B cell (primary cell): ENCODE measurements around the gene SMARCC1. TPM values are rescaled to one million over a fixed set of nuclear protein-coding genes. Genes with fewer than 3 reads are reported as not detected.

ENCODE experiments used
- ATAC-seq: fragments of 200-7000 bp; cut with Tn5 transposase; one replicate; pipeline ENCODE4 v1.10.0; 2021; ENCODE audit warnings: low read depth, mild to moderate bottlenecking, moderate number of reproducible peaks, moderate library complexity
- CTCF ChIA-PET: fragments of 350-600 bp; sonication (Branson Sonifier 250); formaldehyde crosslinking; loops from one replicate; lab custom pipeline; 2021; ENCODE audit warnings: antibody characterized with exemption, inconsistent platforms; lab: Charles Lee
- POLR2A ChIA-PET: fragments of 350-600 bp; sonication (Branson Sonifier 250); formaldehyde crosslinking; loops from one replicate; lab custom pipeline; 2021; ENCODE audit warnings: antibody characterized with exemption; lab: Charles Lee
- DNase-seq: peaks from one replicate; pipeline ENCODE4 v3.0.0; 2013
- H2AFZ ChIP-seq: 2 replicates; pipeline ENCODE4 v1.6.1; 2012; ENCODE audit warnings: mild to moderate bottlenecking, low read depth, low read length; ENCODE audit not compliant: insufficient read depth, poor library complexity, severe bottlenecking
- H3K27ac ChIP-seq, 2 donors: 1 replicate in 1 of 2; 2 replicates in 1 of 2; pipeline ENCODE4 v1.5.1; 2012 to 2013; ENCODE audit warnings: low read length in 2 of 2, mild to moderate bottlenecking in 2 of 2, moderate library complexity in 1 of 2
- H3K27me3 ChIP-seq, 4 experiments: fragments of 200-600 bp in 1 of 4; sonication (generic) in 1 of 4; replicated peaks in 1 of 4; 1 replicate in 2 of 4; 2 replicates in 2 of 4; pipeline versions ENCODE4 v1.6.1 to v1.7.0; 2013 to 2016; ENCODE audit warnings: low read length in 3 of 4, mild to moderate bottlenecking in 2 of 4, mixed read lengths in 1 of 4, moderate library complexity in 1 of 4; ENCODE audit not compliant: insufficient read depth in 4 of 4, control insufficient read depth in 3 of 4; ENCODE audit errors: control extremely low read depth in 1 of 4
- H3K36me3 ChIP-seq, 2 experiments: replicated peaks in 1 of 2; 1 replicate in 1 of 2; 2 replicates in 1 of 2; pipeline versions ENCODE4 v1.6.1 to v1.7.1; 2013; ENCODE audit warnings: low read length in 1 of 2; ENCODE audit not compliant: insufficient read depth in 2 of 2, control insufficient read depth in 1 of 2; ENCODE audit errors: control extremely low read depth in 1 of 2, extremely low read depth in 1 of 2
- H3K4me1 ChIP-seq, 2 donors: fragments of 200-600 bp in 1 of 2; sonication (generic) in 1 of 2; 1 replicate in 1 of 2; 2 replicates in 1 of 2; pipeline versions ENCODE4 v1.5.1 to v1.6.1; 2013 to 2017; ENCODE audit warnings: low read length in 2 of 2; ENCODE audit not compliant: control insufficient read depth in 2 of 2, insufficient read depth in 2 of 2
- H3K4me2 ChIP-seq: replicated peaks from 2 replicates; pipeline ENCODE3; 2012; ENCODE audit warnings: mild to moderate bottlenecking, low read depth, low read length; ENCODE audit not compliant: poor library complexity, severe bottlenecking
- H3K4me3 ChIP-seq, 5 experiments: fragments of 200-600 bp in 1 of 5; sonication (generic) in 1 of 5; 1 replicate in 3 of 5; 2 replicates in 2 of 5; pipeline versions ENCODE4 v1.5.1 to v1.7.0; 2011 to 2016; ENCODE audit warnings: low read length in 4 of 5, mild to moderate bottlenecking in 4 of 5, low read depth in 2 of 5, control low read depth in 1 of 5, moderate library complexity in 1 of 5; ENCODE audit not compliant: insufficient read depth in 1 of 5; ENCODE audit errors: control extremely low read depth in 1 of 5, extremely low read depth in 1 of 5
- H3K79me2 ChIP-seq: fragments of 200-600 bp; sonication (generic); one replicate; pipeline ENCODE4 v1.6.0; 2016; ENCODE audit warnings: low read length; ENCODE audit not compliant: control insufficient read depth, insufficient read depth
- H3K9ac ChIP-seq: fragments of 200-600 bp; sonication (generic); 2 replicates; pipeline ENCODE4 v1.6.1; 2017; ENCODE audit warnings: mild to moderate bottlenecking, low read length, moderate library complexity
- H3K9me3 ChIP-seq, 3 donors: one replicate each; pipeline versions ENCODE4 v1.6.1 to v1.7.1; 2013; ENCODE audit warnings: low read length in 2 of 3; ENCODE audit not compliant: control insufficient read depth in 2 of 3, insufficient read depth in 1 of 3; ENCODE audit errors: control extremely low read depth in 1 of 3
- H4K20me1 ChIP-seq: 2 replicates; pipeline ENCODE4 v1.6.0; 2012; ENCODE audit warnings: mild to moderate bottlenecking, low read length; ENCODE audit not compliant: insufficient read depth, control insufficient read depth, poor library complexity, severe bottlenecking
- H3K27ac Mint-ChIP-seq: one replicate; pipeline ENCODE4 v1.8.0; 2021; ENCODE audit warnings: mixed read lengths
- H3K27me3 Mint-ChIP-seq: one replicate; pipeline ENCODE4 v1.8.0; 2021; ENCODE audit warnings: mixed read lengths
- H3K4me1 Mint-ChIP-seq: one replicate; pipeline ENCODE4 v1.8.0; 2021; ENCODE audit warnings: mixed read lengths
- H3K4me3 Mint-ChIP-seq: one replicate; pipeline ENCODE4 v1.8.0; 2021; ENCODE audit warnings: mixed read lengths
- H3K9me3 Mint-ChIP-seq: one replicate; pipeline ENCODE4 v1.8.0; 2022; ENCODE audit warnings: mixed read lengths; ENCODE audit not compliant: insufficient read depth
- EZH2 ChIP-seq: IDR thresholded peaks from 2 replicates; pipeline ENCODE4 v1.6.1; 2012; ENCODE audit warnings: borderline replicate concordance, low read depth, mild to moderate bottlenecking, moderate library complexity, low read length; ENCODE audit not compliant: insufficient read depth, poor library complexity, severe bottlenecking
- WGBS: methylation state at CpG from one replicate; pipeline ENCODE4 v1.1.5; 2013; ENCODE audit warnings: missing lambda C conversion rate; ENCODE audit not compliant: insufficient coverage; 5-methylcytosine and 5-hydroxymethylcytosine counted together
- intact Hi-C: fragments of 100-400 bp; cut with micrococcal nuclease; formaldehyde crosslinking; loops from one replicate; pipeline ENCODE4 v1.10.0; 2022
- polyA plus RNA-seq: library from polyadenylated mRNA; depleted of rRNA; stranded (reverse); fragments of >200 nt; gene quantifications from 2 replicates; pipeline ENCODE4 v1.2.3, GENCODE V29; 2012
- total RNA-seq, 2 donors: library from RNA; stranded (reverse); fragments of 120-200 nt in 1 of 2; gene quantifications; 1 replicate in 1 of 2; 2 replicates in 1 of 2; pipeline versions ENCODE4 v1.2.3 to v1.2.4, GENCODE V29; 2013 to 2022
- TF ChIP-seq, protein P1 (sequence below): fragments of 200-600 bp; IDR thresholded peaks from one replicate; pipeline ENCODE4 v1.8.0; 2022; ENCODE audit warnings: antibody characterized with exemption, mild to moderate bottlenecking

SMARCC1 gene
- total and polyA plus RNA-seq, 2 donors (not counting 1 experiment from before 2014, with no cell fraction given), result 13.1 to 155 TPM

DNA sequence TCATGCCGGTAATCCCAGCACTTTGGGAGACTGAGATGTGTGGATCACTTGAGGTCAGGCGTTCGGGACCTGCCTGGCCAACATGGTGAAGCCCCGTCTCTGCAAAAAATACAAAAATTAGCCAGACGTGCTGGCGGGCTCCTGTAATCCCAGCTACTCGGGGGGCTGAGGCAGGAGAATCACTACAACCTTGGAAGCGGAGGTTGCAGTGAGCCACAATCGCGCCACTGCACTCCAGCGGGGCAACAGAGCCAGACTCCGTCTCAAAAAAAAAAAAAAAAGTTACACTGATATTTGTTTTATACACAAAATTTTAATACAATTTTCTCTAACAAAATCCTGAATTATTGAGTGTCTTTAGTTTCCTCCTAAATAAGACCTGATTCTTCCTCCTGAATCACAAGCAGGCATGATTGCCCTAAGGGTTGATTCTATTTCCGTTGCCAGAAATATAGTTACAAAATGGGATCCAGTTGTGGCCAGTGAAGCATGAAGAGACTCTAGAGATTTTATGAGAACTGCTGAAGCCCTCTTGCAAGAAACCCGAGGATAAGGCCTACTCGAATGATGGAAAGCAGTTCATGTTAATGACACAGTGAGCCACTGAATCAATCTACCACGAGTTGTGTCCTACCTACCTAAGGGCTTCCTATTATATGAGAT, 9.6 kb upstream of the SMARCC1 start:
- ChIA-PET POLR2A (no interaction called here), CTCF (interaction anchor here (0.6 to 6.2 kb wide), 2 partner anchors 269 to 586 kb away, joined by 3 to 93 read pairs; no protein-coding TSS in a partner anchor)
- no peak overlapping the region for H3K9ac ChIP-seq
- 98% methylated on average over 7 of the region's 16 CpGs for WGBS
- no peaks in the 10 kb centered on the region for H3K79me2 ChIP-seq
- H2AFZ ChIP-seq, result no peak overlapping the region
- peaks cover 0 to 9% (median 0%) of the 10 kb centered on the region in 3 donors for H3K9me3 ChIP-seq
- intact Hi-C loops, result no loop called here
- peaks cover 2% of the 10 kb centered on the region for H3K9me3 Mint-ChIP-seq
- H3K36me3 ChIP-seq, result no peaks in the 10 kb centered on the region
- H4K20me1 ChIP-seq, result no peaks in the 10 kb centered on the region
- H3K27ac ChIP-seq, result no peak overlapping the region
- H3K4me3 ChIP-seq, result no peak overlapping the region
- H3K4me2 ChIP-seq, result no peak overlapping the region
- H3K4me1 ChIP-seq, result no peaks in the 10 kb centered on the region
- peak overlapping the region; percentile 4 for H3K27ac Mint-ChIP-seq
- H3K4me3 Mint-ChIP-seq, result no peak overlapping the region
- no peak for TF ChIP-seq EZH2
- TF ChIP-seq, protein P1, sequence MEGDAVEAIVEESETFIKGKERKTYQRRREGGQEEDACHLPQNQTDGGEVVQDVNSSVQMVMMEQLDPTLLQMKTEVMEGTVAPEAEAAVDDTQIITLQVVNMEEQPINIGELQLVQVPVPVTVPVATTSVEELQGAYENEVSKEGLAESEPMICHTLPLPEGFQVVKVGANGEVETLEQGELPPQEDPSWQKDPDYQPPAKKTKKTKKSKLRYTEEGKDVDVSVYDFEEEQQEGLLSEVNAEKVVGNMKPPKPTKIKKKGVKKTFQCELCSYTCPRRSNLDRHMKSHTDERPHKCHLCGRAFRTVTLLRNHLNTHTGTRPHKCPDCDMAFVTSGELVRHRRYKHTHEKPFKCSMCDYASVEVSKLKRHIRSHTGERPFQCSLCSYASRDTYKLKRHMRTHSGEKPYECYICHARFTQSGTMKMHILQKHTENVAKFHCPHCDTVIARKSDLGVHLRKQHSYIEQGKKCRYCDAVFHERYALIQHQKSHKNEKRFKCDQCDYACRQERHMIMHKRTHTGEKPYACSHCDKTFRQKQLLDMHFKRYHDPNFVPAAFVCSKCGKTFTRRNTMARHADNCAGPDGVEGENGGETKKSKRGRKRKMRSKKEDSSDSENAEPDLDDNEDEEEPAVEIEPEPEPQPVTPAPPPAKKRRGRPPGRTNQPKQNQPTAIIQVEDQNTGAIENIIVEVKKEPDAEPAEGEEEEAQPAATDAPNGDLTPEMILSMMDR, result no peak
- H3K27me3 Mint-ChIP-seq, result no peaks in the 10 kb centered on the region
- DNase-seq (no peak), ATAC-seq (no peak)
- H3K4me1 Mint-ChIP-seq, result peaks cover 1% of the 10 kb centered on the region
- H3K27me3 ChIP-seq, result no peaks in the 10 kb centered on the region

DNA sequence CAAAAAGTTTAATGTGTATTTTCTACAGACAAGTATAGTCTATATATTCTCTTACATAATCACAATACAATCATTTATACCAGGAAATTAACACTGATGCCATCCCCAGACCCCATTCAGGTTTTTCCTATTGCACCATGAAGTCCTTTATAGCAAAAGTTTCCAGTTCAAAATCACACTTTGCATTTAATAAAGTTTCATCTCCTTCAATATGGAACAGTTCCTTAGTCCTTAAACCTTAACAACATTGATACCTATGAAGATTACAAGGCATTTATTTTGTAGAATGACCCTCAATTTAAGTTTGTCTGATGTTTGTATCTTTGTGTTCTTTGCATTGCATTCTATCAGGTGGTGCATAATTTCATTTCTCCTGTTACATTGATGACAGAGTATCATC, 2.0 kb upstream of the SMARCC1 start:
- Histone ChIP-seq H3K9me3 (no peaks in the 10 kb centered on the region), H3K4me3 (no peak overlapping the region), H4K20me1 (peaks cover 20% of the 10 kb centered on the region), H3K4me1 (peaks cover 25 to 29% of the 10 kb centered on the region in 2 donors), H3K36me3 (no peaks in the 10 kb centered on the region), H3K4me2 (no peak overlapping the region), H3K27ac (no peak overlapping the region), H2AFZ (no peak overlapping the region), H3K79me2 (peaks cover 34% of the 10 kb centered on the region), H3K27me3 (no peaks in the 10 kb centered on the region), H3K9ac (no peak overlapping the region)
- peak overlapping the region; percentile 3 for H3K4me3 Mint-ChIP-seq
- TF ChIP-seq, protein P1, result no peak
- TF ChIP-seq EZH2, result no peak
- peaks cover 35% of the 10 kb centered on the region for H3K4me1 Mint-ChIP-seq
- H3K9me3 Mint-ChIP-seq, result no peaks in the 10 kb centered on the region
- intact Hi-C loops, result loop anchor here (5.0 to 10.0 kb wide), 5 partner anchors 49 to 1689 kb away; partner anchors contain the start of genes CCDC12, DAG1, KIF9 and KLHL18
- ATAC-seq (no peak), DNase-seq (no peak)
- ChIA-PET POLR2A (interaction anchor here (0.6 kb wide), 1 partner anchor 163 kb away, joined by 12 read pairs; no protein-coding TSS in a partner anchor), CTCF (interaction anchor here (1.3 to 1.5 kb wide), 2 partner anchors 261 to 362 kb away, joined by 3 to 6 read pairs; no protein-coding TSS in a partner anchor)
- H3K27me3 Mint-ChIP-seq, result no peaks in the 10 kb centered on the region
- H3K27ac Mint-ChIP-seq, result peak overlapping the region; percentile 38
